Stomach (tissue), 4 donors: ENCODE results near the gene ASCC3.

Source experiments
- CTCF ChIP-seq, 7 experiments: fragments of 450-650 bp in 4 of 7; fragments of 200-600 bp in 3 of 7; sonication (generic) in 3 of 7; IDR thresholded peaks; one replicate each; pipeline ENCODE4 v1.5.1; 2016 to 2019; ENCODE audit warnings: antibody characterized with exemption in 7 of 7, control low read depth in 2 of 7, mild to moderate bottlenecking in 1 of 7
- EP300 ChIP-seq: sonication (generic); formaldehyde crosslinking; IDR thresholded peaks from one replicate; pipeline ENCODE4 v1.6.1; 2017; ENCODE audit warnings: antibody characterized with exemption
- POLR2A ChIP-seq, 4 donors: fragments of 450-650 bp; IDR thresholded peaks; one replicate each; pipeline ENCODE4 v1.6.1; 2016; ENCODE audit warnings: antibody characterized with exemption in 4 of 4, control low read depth in 2 of 4, mild to moderate bottlenecking in 1 of 4, moderate library complexity in 1 of 4
- POLR2AphosphoS5 ChIP-seq, 3 donors: sonication (generic); formaldehyde crosslinking; IDR thresholded peaks; one replicate each; pipeline ENCODE4 v1.6.1; 2016; ENCODE audit warnings: antibody characterized with exemption in 3 of 3

GRCh38 chr6:100626721-100627120 is 254.4 kb downstream of the ASCC3 start:
- no peak for TF ChIP-seq CTCF (IDR thresholded peaks at IDR 0.05)
- TF ChIP-seq EP300, result no peak
- no peak for TF ChIP-seq POLR2AphosphoS5 (IDR thresholded peaks at IDR 0.05)
- no peak for TF ChIP-seq POLR2A (IDR thresholded peaks at IDR 0.05)
